IMR-90 (cell line): ENCODE measurements around the gene ZCCHC7. TPM values are rescaled to one million over a fixed set of nuclear protein-coding genes. Genes with fewer than 3 reads are reported as not detected.

Source experiments
- ATAC-seq: fragments of 200-7000 bp; cut with Tn5 transposase; 2 replicates; pipeline ENCODE4 v1.9.1; 2020; ENCODE audit warnings: low read depth, mild to moderate bottlenecking, moderate library complexity
- BruUV-seq: library from RNA; stranded (reverse); fragments of 400-500 nt; replicated peaks from 2 replicates; lab custom pipeline; 2021; lab: Mats Ljungman, UMichigan
- CTCF ChIA-PET: fragments of 300-600 bp; formaldehyde crosslinking; extraction: SDS; loops from one replicate; lab custom pipeline; 2021; ENCODE audit warnings: antibody characterized with exemption; lab: Yijun Ruan, JAX
- POLR2A ChIA-PET: fragments of 300-600 bp; sonication (Branson Sonifier 250); formaldehyde crosslinking; loops from one replicate; lab custom pipeline; 2022; ENCODE audit warnings: antibody characterized with exemption; ENCODE audit not compliant: unreplicated experiment; lab: Charles Lee
- DNase-seq: peaks from one replicate; pipeline ENCODE4 v3.0.0; 2013
- H2AFZ ChIP-seq: replicated peaks from 2 replicates; pipeline ENCODE3; 2013; ENCODE audit warnings: low read length, mild to moderate bottlenecking; ENCODE audit not compliant: poor library complexity
- H2AK5ac ChIP-seq: 2 replicates; pipeline ENCODE4 v1.6.1; 2013; ENCODE audit warnings: low read depth, low read length, inconsistent platforms
- H2AK9ac ChIP-seq: replicated peaks from 2 replicates; pipeline ENCODE3; 2013; ENCODE audit warnings: mild to moderate bottlenecking, low read depth, low read length, moderate library complexity; ENCODE audit not compliant: poor library complexity
- H2BK120ac ChIP-seq: 2 replicates; pipeline ENCODE4 v1.6.1; 2013; ENCODE audit warnings: low read depth, low read length, inconsistent platforms
- H2BK15ac ChIP-seq: 3 replicates; pipeline ENCODE4 v1.6.1; 2013; ENCODE audit warnings: low read depth, low read length, inconsistent platforms
- H2BK20ac ChIP-seq: 2 replicates; pipeline ENCODE4 v1.6.1; 2013; ENCODE audit warnings: low read depth, mild to moderate bottlenecking, inconsistent platforms, low read length, moderate library complexity
- H2BK5ac ChIP-seq: 2 replicates; pipeline ENCODE4 v1.6.1; 2013; ENCODE audit warnings: mild to moderate bottlenecking, low read depth, low read length, inconsistent platforms; ENCODE audit not compliant: poor library complexity, severe bottlenecking
- H3K14ac ChIP-seq: replicated peaks from 2 replicates; pipeline ENCODE4 v1.6.1; 2013; ENCODE audit warnings: low read depth, low read length, inconsistent platforms
- H3K18ac ChIP-seq: 2 replicates; pipeline ENCODE4 v1.6.1; 2013; ENCODE audit warnings: low read depth, low read length, control low read depth
- H3K23ac ChIP-seq: 2 replicates; pipeline ENCODE4 v1.6.1; 2013; ENCODE audit warnings: low read depth, low read length, inconsistent platforms
- H3K27ac ChIP-seq: 2 replicates; pipeline ENCODE4 v1.5.1; 2013; ENCODE audit warnings: mild to moderate bottlenecking, control low read depth, low read length; ENCODE audit not compliant: insufficient read depth
- H3K27me3 ChIP-seq: 2 replicates; pipeline ENCODE4 v1.6.1; 2013; ENCODE audit warnings: low read length; ENCODE audit not compliant: control insufficient read depth, insufficient read depth
- H3K36me3 ChIP-seq: 2 replicates; pipeline ENCODE4 v1.6.1; 2013; ENCODE audit warnings: low read length, mixed read lengths; ENCODE audit not compliant: control insufficient read depth, insufficient read depth
- H3K4ac ChIP-seq: 2 replicates; pipeline ENCODE4 v1.6.1; 2013; ENCODE audit warnings: low read depth, low read length, inconsistent platforms
- H3K4me1 ChIP-seq: 2 replicates; pipeline ENCODE4 v1.6.1; 2013; ENCODE audit warnings: low read length, mixed read lengths; ENCODE audit not compliant: control insufficient read depth, insufficient read depth
- H3K4me2 ChIP-seq: 2 replicates; pipeline ENCODE4 v1.6.1; 2013; ENCODE audit warnings: low read depth, mild to moderate bottlenecking, control low read depth, low read length, moderate library complexity
- H3K4me3 ChIP-seq: 2 replicates; pipeline ENCODE4 v1.5.1; 2013; ENCODE audit warnings: low read depth, mild to moderate bottlenecking, control low read depth, low read length, moderate library complexity; ENCODE audit not compliant: insufficient read depth
- H3K56ac ChIP-seq: 2 replicates; pipeline ENCODE4 v1.6.1; 2013; ENCODE audit warnings: low read length, inconsistent platforms; ENCODE audit not compliant: insufficient read depth; ENCODE audit errors: extremely low read depth
- H3K79me1 ChIP-seq, 2 experiments: 2 replicates each; pipeline ENCODE4 v1.6.1; 2013; ENCODE audit warnings: low read length in 2 of 2, inconsistent platforms in 1 of 2, low read depth in 1 of 2
- H3K9ac ChIP-seq: 2 replicates; pipeline ENCODE4 v1.6.1; 2013; ENCODE audit warnings: low read depth, low read length, control low read depth
- H3K9me1 ChIP-seq: 2 replicates; pipeline ENCODE4 v1.6.1; 2013; ENCODE audit warnings: low read length, inconsistent platforms; ENCODE audit not compliant: insufficient read depth
- H3K9me3 ChIP-seq: 2 replicates; pipeline ENCODE4 v1.6.1; 2013; ENCODE audit warnings: low read length; ENCODE audit not compliant: control insufficient read depth, insufficient read depth
- H4K20me1 ChIP-seq: 2 replicates; pipeline ENCODE4 v1.6.1; 2013; ENCODE audit warnings: low read length, inconsistent platforms; ENCODE audit not compliant: insufficient read depth
- H4K5ac ChIP-seq: 2 replicates; pipeline ENCODE4 v1.6.1; 2013; ENCODE audit warnings: mild to moderate bottlenecking, low read depth, low read length, control low read depth
- H4K8ac ChIP-seq, 2 experiments: 2 replicates each; pipeline ENCODE4 v1.6.1; 2013; ENCODE audit warnings: low read depth in 2 of 2, low read length in 2 of 2, control low read depth in 1 of 2, inconsistent platforms in 1 of 2
- H4K91ac ChIP-seq: 2 replicates; pipeline ENCODE4 v1.6.1; 2013; ENCODE audit warnings: low read depth, low read length, inconsistent platforms; ENCODE audit not compliant: insufficient read depth
- MAFK ChIP-seq: IDR thresholded peaks from 2 replicates; pipeline ENCODE4 v1.6.1; 2012; ENCODE audit warnings: low read depth, low read length, improper control_type of control experiment
- WGBS, 2 experiments: methylation state at CpG; one replicate each; pipeline versions ENCODE4 v1.1.5 to v1.1.7; 2013; ENCODE audit warnings: missing lambda C conversion rate in 2 of 2; ENCODE audit not compliant: insufficient read length in 1 of 2; ENCODE audit errors: extremely low coverage in 2 of 2; 5-methylcytosine and 5-hydroxymethylcytosine counted together
- dilution Hi-C: fragments of 300-500 bp; cut with HindIII; formaldehyde crosslinking; loops from one replicate; pipeline ENCODE4 v1.14.3; 2018; ENCODE audit warnings: low sequenced_read_pairs; ENCODE audit not compliant: unreplicated experiment
- in situ Hi-C: fragments of 300-500 bp; cut with MboI; formaldehyde crosslinking; loops from 3 replicates; pipeline ENCODE4 v1.14.3; 2019; ENCODE audit warnings: low sequenced_read_pairs, inconsistent platforms, mixed read lengths
- intact Hi-C: fragments of 100-400 bp; cut with micrococcal nuclease; formaldehyde crosslinking; loops from 2 replicates; pipeline ENCODE4 v1.10.0; 2022
- polyA plus RNA-seq, 3 experiments: library from polyadenylated mRNA; depleted of rRNA; stranded (reverse); fragments of >200 nt; gene quantifications; 2 replicates each; pipeline ENCODE4 v1.2.3, GENCODE V29; 2012; ENCODE audit warnings: low replicate concordance in 1 of 3
- total RNA-seq: library from RNA; depleted of rRNA; stranded (reverse); fragments of >200 nt; gene quantifications from 2 replicates; pipeline ENCODE4 v1.2.3, GENCODE V29; 2012

ZCCHC7 gene
- total and polyA plus RNA-seq, 2 of the 4 experiments (the other 2 are of a cell fraction) = 13.6 to 28.7 TPM

DNA sequence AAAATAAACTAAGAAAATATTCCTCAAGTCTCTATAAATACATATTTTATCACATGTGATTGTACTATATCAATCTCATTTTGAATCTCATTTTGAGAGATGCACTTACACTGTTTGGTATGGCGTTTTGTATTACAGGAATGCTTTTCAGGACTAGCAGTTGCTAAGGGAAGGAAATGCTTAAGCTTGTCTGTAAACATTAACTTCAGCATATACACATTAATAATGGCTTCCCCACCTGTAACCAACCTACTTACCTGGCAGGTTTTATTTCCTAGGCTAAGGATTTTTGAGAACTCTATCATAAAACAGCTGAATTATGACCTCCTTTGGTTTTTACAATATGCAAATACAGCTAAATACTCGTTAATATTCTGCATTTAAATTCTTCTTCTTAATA lies 161.2 kb downstream of the ZCCHC7 start:
- in situ Hi-C loops (no loop called here), dilution Hi-C loops (no loop called here), intact Hi-C loops (no loop called here)
- H3K14ac ChIP-seq = no peak overlapping the region
- H2AFZ ChIP-seq = no peak overlapping the region
- no peaks in the 10 kb centered on the region for H3K27me3 ChIP-seq
- peaks cover 0 to 15% of the 10 kb centered on the region in 2 experiments; a peak in 2 of 4 replicates for H3K79me1 ChIP-seq
- H4K20me1 ChIP-seq = no peaks in the 10 kb centered on the region
- no peak overlapping the region for H2AK9ac ChIP-seq
- ATAC-seq (no peak), DNase-seq (no peak)
- WGBS, 2 experiments = 100% methylated on average over 1 of the region's 2 CpGs; no CpG with 5 or more reads in 1 of the 2 experiments
- H3K23ac ChIP-seq = no peak overlapping the region
- H4K91ac ChIP-seq = no peak overlapping the region
- H2AK5ac ChIP-seq = no peak overlapping the region
- no peak overlapping the region for H3K18ac ChIP-seq
- BruUV-seq = no TSS peak
- TF ChIP-seq MAFK = no peak
- no peak overlapping the region for H2BK120ac ChIP-seq
- no peak overlapping the region for H3K4me3 ChIP-seq
- H4K8ac ChIP-seq = no peak overlapping the region
- H3K9me3 ChIP-seq = no peaks in the 10 kb centered on the region
- no peak overlapping the region for H3K9ac ChIP-seq
- H4K5ac ChIP-seq = no peak overlapping the region
- no peaks in the 10 kb centered on the region for H3K36me3 ChIP-seq
- H3K4me1 ChIP-seq = peaks cover 3% of the 10 kb centered on the region
- no peak overlapping the region for H2BK5ac ChIP-seq
- no peak overlapping the region for H3K27ac ChIP-seq
- no peak overlapping the region for H2BK20ac ChIP-seq
- ChIA-PET CTCF (interaction anchor here (0.6 kb wide), 1 partner anchor 465 kb away, joined by 4 read pairs; no protein-coding TSS in a partner anchor), POLR2A (no interaction called here)
- no peak overlapping the region for H3K4ac ChIP-seq
- H2BK15ac ChIP-seq = no peak overlapping the region
- H3K56ac ChIP-seq = no peak overlapping the region
- no peak overlapping the region for H3K4me2 ChIP-seq
- 0 out of 2 replicates have a peak, but pooled peaks cover 2% of the 10 kb centered on the region for H3K9me1 ChIP-seq
